Right cardiac atrium (tissue), 5 donors: Measurements from ENCODE around the gene INPP4B. TPM values are rescaled to one million over a fixed set of nuclear protein-coding genes. Genes with fewer than 3 reads are reported as not detected.

ENCODE experiments used
- ATAC-seq, 2 donors: fragments of 200-7000 bp; cut with Tn5 transposase; one replicate each; pipeline versions ENCODE4 v1.8.0 to v1.9.1; 2020; ENCODE audit warnings: moderate library complexity in 2 of 2, mild to moderate bottlenecking in 1 of 2
- DNase-seq, 3 donors: peaks; one replicate each; pipeline ENCODE4 v3.0.0-alpha.2; 2020
- H3K27ac ChIP-seq: one replicate; pipeline ENCODE4 v1.5.1; 2013; ENCODE audit warnings: mild to moderate bottlenecking, low read length, control low read depth, moderate library complexity
- H3K27me3 ChIP-seq: one replicate; pipeline ENCODE4 v1.6.1; 2013; ENCODE audit not compliant: control insufficient read depth, insufficient read depth
- H3K4me1 ChIP-seq: one replicate; pipeline ENCODE4 v1.6.1; 2013; ENCODE audit warnings: low read length; ENCODE audit not compliant: control insufficient read depth, insufficient read depth
- H3K4me3 ChIP-seq: one replicate; pipeline ENCODE4 v1.5.1; 2013; ENCODE audit warnings: low read length, control low read depth
- H3K9me3 ChIP-seq: one replicate; pipeline ENCODE4 v1.6.1; 2013; ENCODE audit warnings: low read length; ENCODE audit not compliant: control insufficient read depth
- WGBS: extraction: QIAGEN DNeasy Blood & Tissue Kit; methylation state at CpG from one replicate; pipeline ENCODE4 v1.1.7; 2013; 5-methylcytosine and 5-hydroxymethylcytosine counted together
- intact Hi-C, 4 donors: fragments of 100-400 bp; cut with DNase I; formaldehyde crosslinking; loops; one replicate each; pipeline versions ENCODE4 v1.11.0 to v1.14.0; 2022 to 2023
- polyA plus RNA-seq: library from polyadenylated mRNA; stranded (reverse); fragments of 200-250 nt; gene quantifications from one replicate; pipeline ENCODE4 v1.2.3, GENCODE V29; 2013
- total RNA-seq, 4 donors: library from RNA; stranded (reverse); fragmentation: NEBNext Ultra II Directional; extraction: Animal tissue kit (Norgen Biotek cat#: 25700); gene quantifications; one replicate each; pipeline ENCODE4 v1.2.1, GENCODE V29; 2021
- donor health status: healthy with polysubstance abuse.
- donor health status: DM: no; HTN: yes; CAD: no.
- donor health status: DM: no; HTN: no; CAD: no.
- donor health status: DM: no; HTN: yes; CAD: no; lungs with severe emphysema.
- donor health status: DM: yes; HTN: yes; CAD: no.

The INPP4B gene
- total and polyA plus RNA-seq, 5 donors, result 2.9 to 13.2 (median 7.0) TPM

DNA sequence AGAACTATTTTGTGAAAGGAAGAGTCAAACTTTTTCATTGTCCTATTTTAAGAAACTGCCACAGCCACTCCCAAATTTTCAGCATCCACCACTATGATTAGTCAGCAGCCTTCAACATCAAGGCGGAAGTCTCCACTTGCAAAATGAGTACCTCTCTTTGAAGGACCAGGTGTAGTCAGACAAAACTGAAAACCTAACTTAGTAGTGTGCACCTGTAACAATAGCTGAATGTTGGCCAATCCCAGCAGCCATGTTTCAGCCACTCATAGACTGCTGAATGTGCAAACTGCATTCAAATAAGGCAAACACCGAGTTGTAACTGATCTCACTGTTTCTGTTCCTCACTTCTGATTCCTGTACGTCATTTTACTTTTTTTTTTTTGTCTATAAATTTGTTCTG is 868.7 kb downstream of the INPP4B start:
- no peaks in the 10 kb centered on the region for H3K27me3 ChIP-seq
- intact Hi-C loops, result no loop called here
- no peak overlapping the region for H3K4me3 ChIP-seq
- H3K27ac ChIP-seq, result no peak overlapping the region
- WGBS, result 72% methylated on average over 3 of the region's 3 CpGs
- no peaks in the 10 kb centered on the region for H3K9me3 ChIP-seq
- DNase-seq (no peak), ATAC-seq (no peak)
- H3K4me1 ChIP-seq, result no peaks in the 10 kb centered on the region
